ENCODE results near the gene GPC1.

- no peak for TF ChIP-seq POLR2A (IDR thresholded peaks at IDR 0.05; ENCODE audit: low read length)
- no peak for TF ChIP-seq GATA1 (IDR thresholded peaks at IDR 0.05; ENCODE audit: low read depth, low read length)
These were observed 26.7 kb downstream of the GPC1 start for GRCh38 chr2:240462073-240462706.

All from erythroblast (primary cell).